ENCODE measurements around the gene SEM1.
"Not testable (repeated sequence)": the region's sequence is repeated elsewhere in the genome, so short reads cannot be mapped to it uniquely, and the experiment has no call there.

Gene SEM1

GRCh38 chr7:96700516-96700915 lies 9.1 kb downstream of the SEM1 start:
- DNase-seq = no peak

GRCh38 chr7:96699219-96699871 lies 10.3 kb downstream of the SEM1 start:
- no peak for DNase-seq

GRCh38 chr7:96698449-96698848 lies 11.2 kb downstream of the SEM1 start:
- DNase-seq = not testable (repeated sequence)

DNA sequence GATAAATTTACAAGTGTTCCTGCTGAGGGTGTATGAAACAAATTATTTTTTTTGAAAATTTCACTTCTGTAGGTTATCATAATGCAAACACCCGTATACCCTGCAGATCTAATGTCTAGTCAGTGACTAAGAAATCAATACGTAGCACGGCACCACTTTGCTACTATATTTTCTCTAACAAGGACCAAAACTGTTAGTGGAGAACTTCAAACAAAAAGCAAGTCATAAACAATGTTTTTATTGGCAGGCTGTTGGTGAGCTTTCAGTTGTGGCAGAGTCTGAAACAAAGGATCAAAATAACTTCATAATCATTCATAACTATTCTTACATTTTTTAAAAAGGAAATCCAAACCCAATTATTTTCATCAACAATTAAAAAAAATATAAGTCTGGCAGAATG lies 11.8 kb downstream of the SEM1 start:
- DNase-seq = no peak

DNA sequence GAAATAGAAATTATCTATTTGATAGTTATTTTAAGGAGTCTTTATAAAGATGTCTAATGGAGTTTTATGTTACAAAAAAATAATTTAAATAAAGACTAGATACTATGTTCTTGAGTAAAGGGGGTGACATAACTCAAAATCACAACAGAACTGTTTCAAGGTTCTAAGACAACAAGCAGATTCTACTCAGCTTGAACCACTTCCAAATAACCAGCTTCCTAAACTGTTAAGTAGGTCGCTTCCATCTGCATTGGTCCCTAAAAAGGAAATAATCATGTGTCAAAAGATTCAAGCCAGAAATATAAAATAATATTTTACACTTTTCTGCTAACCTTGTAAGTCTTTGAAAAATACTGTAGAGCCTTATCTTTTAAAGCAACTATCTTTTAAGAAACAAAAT lies 14.1 kb downstream of the SEM1 start:
- no peak for DNase-seq

DNA sequence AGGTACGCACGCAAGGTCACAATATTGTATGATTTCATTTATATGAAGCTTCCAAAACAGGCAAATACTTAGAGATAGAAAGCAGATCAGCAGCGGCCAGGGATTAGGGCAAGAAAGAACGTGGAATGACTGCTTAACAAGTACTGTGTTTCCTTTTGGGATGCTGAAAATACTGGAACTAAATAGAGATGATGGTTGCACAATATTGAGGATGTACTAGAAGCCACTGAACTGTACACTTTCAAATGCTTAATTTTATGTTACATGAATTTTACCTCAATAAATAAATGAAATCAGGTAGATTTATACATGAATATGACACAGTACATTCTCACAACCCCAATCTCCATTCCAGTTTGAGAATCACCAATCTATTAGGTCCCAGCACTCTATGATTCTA lies 15.6 kb downstream of the SEM1 start:
- no peak for DNase-seq

GRCh38 chr7:96691702-96692101 lies 17.9 kb downstream of the SEM1 start:
- DNase-seq = no peak

DNA sequence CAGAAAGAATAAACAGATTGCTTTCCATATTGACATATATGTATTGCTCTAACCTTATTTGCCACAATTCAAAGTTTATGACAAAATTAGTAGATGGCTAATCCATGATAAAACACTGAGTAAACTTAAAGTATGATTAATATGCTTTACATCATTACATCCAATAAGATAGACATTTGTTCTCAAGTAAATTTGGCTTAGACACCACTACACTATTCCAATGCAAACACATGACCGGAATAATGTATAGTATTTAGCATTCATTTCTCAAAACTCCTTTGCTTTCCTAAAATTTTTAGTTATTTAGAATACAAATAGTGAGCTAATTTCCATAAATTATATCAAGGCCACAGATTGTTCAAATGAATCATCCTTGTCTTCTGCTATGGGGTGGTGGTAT lies 20.2 kb downstream of the SEM1 start:
- DNase-seq = no peak

GRCh38 chr7:96686305-96686704 lies 23.3 kb downstream of the SEM1 start:
- DNase-seq = peak; percentile 4

DNA sequence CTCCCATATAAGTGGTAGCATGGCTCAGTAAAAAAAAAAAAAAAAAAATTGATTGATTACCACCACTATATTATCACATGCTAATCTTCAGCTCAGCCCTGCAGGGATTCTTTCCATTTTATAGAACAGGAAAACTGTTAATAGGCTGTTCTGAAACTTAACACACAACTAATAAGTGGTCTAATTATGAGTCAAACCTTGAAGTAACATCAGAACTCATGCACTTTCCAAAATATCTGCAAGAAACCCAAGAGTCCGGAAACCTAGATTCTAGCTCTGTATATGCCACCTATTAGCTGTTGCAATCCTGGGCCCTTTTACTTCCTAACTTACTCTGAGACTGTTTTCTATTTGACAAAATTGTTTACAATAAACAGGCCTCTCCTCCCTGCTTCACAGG lies 23.9 kb downstream of the SEM1 start:
- DNase-seq = no peak

GRCh38 chr7:96685353-96685752 lies 24.3 kb downstream of the SEM1 start:
- DNase-seq = peak; percentile 29

DNA sequence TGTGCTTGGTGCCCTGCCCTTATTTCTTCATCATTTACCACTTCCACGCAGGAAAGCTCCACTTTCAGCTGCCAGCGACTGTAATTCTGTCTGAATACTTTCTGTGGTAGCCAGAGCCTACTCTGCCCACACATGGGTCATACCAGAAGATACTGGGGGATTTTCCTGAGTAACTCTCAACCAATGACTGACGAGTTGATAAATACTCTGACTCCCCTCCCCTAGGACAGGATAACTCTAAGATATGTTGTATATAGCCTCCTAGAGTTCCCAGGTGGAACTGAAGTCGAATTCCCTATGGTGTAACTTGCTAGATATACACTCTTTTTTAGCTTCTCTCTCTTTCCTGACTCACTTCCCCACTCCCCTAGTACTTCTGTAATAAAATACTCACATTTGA lies 29.8 kb downstream of the SEM1 start:
- no peak for DNase-seq

GRCh38 chr7:96676919-96677318 lies 32.7 kb downstream of the SEM1 start:
- no peak for DNase-seq

GRCh38 chr7:96675548-96675947 lies 34.1 kb downstream of the SEM1 start:
- no peak for DNase-seq

- DNase-seq = no peak
Measured at GRCh38 chr7:96674565-96674964, 35.1 kb downstream of the SEM1 start.

GRCh38 chr7:96671854-96672253 lies 37.8 kb downstream of the SEM1 start:
- DNase-seq = no peak

GRCh38 chr7:96670338-96671289 lies 39.0 kb downstream of the SEM1 start:
- no peak for DNase-seq

DNA sequence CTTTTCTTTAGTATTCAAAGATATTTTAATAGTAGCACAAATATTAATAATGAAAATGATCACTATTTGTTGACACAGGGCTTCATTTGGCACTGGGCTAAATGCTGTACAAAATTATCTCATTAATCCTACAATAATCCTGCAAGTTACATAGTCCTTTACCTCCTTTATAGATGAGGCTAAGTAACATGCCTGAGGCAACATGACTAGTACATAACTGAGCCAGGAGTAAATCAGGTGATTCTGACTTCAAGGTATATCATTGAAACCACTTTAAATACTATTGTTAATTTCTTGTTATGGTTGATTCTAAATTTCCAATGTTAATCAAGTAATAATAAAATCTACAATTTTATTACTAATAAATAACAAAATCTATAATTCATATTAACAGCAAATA lies 39.8 kb downstream of the SEM1 start:
- no peak for DNase-seq

GRCh38 chr7:96667026-96667425 lies 42.6 kb downstream of the SEM1 start:
- no peak for DNase-seq

- DNase-seq = no peak
Measured at GRCh38 chr7:96665689-96666088, 44.0 kb downstream of the SEM1 start.

GRCh38 chr7:96664793-96665192 lies 44.9 kb downstream of the SEM1 start:
- no peak for DNase-seq

DNA sequence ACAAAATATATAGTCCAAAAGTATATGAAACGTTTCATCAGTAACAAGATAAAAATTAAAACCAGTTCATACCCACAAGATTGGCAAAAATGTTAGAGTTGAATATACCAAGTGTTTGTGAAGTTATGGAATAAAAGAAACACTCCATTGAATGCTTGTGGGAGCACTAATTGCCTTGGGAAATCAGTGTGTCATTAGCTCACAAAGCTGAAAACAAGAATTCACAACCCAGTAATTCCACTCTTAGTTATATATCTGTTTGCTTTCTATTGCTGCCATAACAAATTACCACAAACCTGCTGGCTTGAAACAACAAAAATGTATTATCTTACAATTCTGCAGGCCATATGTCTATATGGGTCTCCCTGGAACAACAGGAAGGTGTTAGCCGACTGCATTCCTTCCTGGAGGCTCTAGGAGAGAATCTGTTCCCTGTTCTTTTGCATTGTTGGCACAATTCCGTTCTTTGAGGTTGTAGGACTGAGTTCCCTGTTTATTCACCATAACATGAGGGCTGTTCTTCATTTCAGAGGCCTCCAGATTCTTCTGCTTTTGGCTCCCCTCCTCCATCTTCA lies 45.7 kb downstream of the SEM1 start:
- DNase-seq = no peak

DNA sequence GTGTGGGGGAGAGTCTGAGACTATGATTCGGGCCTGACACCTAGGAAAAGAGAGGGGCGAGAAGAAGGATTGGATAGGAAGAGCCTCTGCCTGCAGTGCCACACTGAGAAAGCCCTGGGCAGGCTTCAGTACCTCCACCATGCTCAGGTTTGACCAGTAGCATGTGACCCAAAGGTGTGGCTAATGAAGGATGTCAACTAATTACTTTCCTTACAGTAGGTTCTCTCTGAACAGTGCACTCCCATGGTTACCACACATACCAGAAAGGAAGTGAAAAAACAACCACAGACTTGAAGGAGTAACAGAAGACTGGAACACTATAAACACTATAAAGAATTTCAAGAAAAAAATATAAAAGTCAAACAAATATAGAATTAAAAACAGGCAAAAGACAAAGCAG lies 46.2 kb downstream of the SEM1 start:
- no peak for DNase-seq

DNA sequence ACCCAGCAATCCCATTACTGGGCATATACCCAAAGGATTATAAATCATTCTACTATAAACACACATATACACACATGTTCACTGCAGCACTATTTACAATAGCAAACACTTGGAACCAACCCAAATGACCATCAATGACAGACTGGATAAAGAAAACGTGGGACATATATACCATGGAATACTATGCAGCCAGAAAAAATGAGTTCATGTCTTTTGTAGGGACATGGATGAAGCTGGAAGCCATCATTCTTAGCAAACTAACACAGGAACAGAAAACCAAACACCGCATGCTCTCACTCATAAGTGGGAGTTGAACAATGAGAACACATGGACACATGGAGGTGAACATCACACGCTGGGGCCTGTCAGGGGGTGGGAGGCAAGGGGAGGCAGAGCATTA lies 47.5 kb downstream of the SEM1 start:
- DNase-seq = not testable (repeated sequence)

All from CD4-positive, alpha-beta T cell treated with Interleukin-4 for 4 hours (primary cell).